IPS-20b (cell line): ENCODE results near the gene TAF13.
"Not testable (repeated sequence)": the region's sequence is repeated elsewhere in the genome, so short reads cannot be mapped to it uniquely, and the experiment has no call there.

Source experiments
- H3K27ac ChIP-seq: one replicate; pipeline ENCODE4 v1.5.1; 2013; ENCODE audit warnings: low read length
- H3K27me3 ChIP-seq: 2 replicates; pipeline ENCODE4 v1.6.1; 2013; ENCODE audit warnings: mild to moderate bottlenecking, low read length, inconsistent platforms; ENCODE audit not compliant: insufficient read depth
- H3K36me3 ChIP-seq: 2 replicates; pipeline ENCODE4 v1.6.1; 2013; ENCODE audit warnings: low read depth, mild to moderate bottlenecking, inconsistent platforms, low read length, moderate library complexity; ENCODE audit not compliant: insufficient read depth
- H3K4me1 ChIP-seq: 2 replicates; pipeline ENCODE4 v1.6.1; 2013; ENCODE audit warnings: mild to moderate bottlenecking, control low read depth, inconsistent platforms, low read length, moderate library complexity; ENCODE audit not compliant: insufficient read depth
- H3K4me3 ChIP-seq: 2 replicates; pipeline ENCODE4 v1.5.1; 2013; ENCODE audit warnings: mild to moderate bottlenecking, low read length, inconsistent platforms
- H3K9ac ChIP-seq: 2 replicates; pipeline ENCODE4 v1.6.1; 2013; ENCODE audit warnings: low read depth, mild to moderate bottlenecking, inconsistent platforms, low read length, moderate library complexity
- H3K9me3 ChIP-seq: 2 replicates; pipeline ENCODE4 v1.6.1; 2013; ENCODE audit warnings: mild to moderate bottlenecking, low read depth, low read length, inconsistent platforms; ENCODE audit not compliant: insufficient read depth

TAF13 gene

GRCh38 chr1:109040989-109041620, 34.7 kb downstream of the TAF13 start:
- H3K9me3 ChIP-seq = no peaks in the 10 kb centered on the region
- H3K4me1 ChIP-seq = 0 out of 2 replicates have a peak, but pooled peaks cover 4% of the 10 kb centered on the region
- H3K4me3 ChIP-seq = peak overlapping the region; percentile 90
- no peaks in the 10 kb centered on the region for H3K36me3 ChIP-seq
- H3K9ac ChIP-seq = peak overlapping the region; percentile 70; the same call in 1 of the 2 replicates
- no peak overlapping the region for H3K27ac ChIP-seq
- H3K27me3 ChIP-seq = no peaks in the 10 kb centered on the region

GRCh38 chr1:109040627-109040988, 35.2 kb downstream of the TAF13 start:
- Histone ChIP-seq H3K9ac (peak overlapping the region; percentile 70; the same call in 1 of the 2 replicates), H3K36me3 (no peaks in the 10 kb centered on the region), H3K27ac (no peak overlapping the region), H3K27me3 (no peaks in the 10 kb centered on the region), H3K9me3 (no peaks in the 10 kb centered on the region), H3K4me3 (peak overlapping the region; percentile 90), H3K4me1 (0 out of 2 replicates have a peak, but pooled peaks cover 4% of the 10 kb centered on the region)

GRCh38 chr1:109034382-109034781, 41.4 kb downstream of the TAF13 start:
- Histone ChIP-seq H3K27ac (no peak overlapping the region), H3K4me1 (no peaks in the 10 kb centered on the region), H3K27me3 (no peaks in the 10 kb centered on the region), H3K36me3 (no peaks in the 10 kb centered on the region), H3K9me3 (no peaks in the 10 kb centered on the region), H3K4me3 (no peak overlapping the region), H3K9ac (no peak overlapping the region)

GRCh38 chr1:109029493-109029892, 46.3 kb downstream of the TAF13 start:
- not testable (repeated sequence) for H3K27me3 ChIP-seq, H3K4me1 ChIP-seq, H3K27ac ChIP-seq, H3K36me3 ChIP-seq, H3K9ac ChIP-seq, H3K9me3 ChIP-seq, H3K4me3 ChIP-seq

- no peaks in the 10 kb centered on the region for H3K36me3 ChIP-seq
- H3K27me3 ChIP-seq = no peaks in the 10 kb centered on the region
- H3K27ac ChIP-seq = no peak overlapping the region
- no peak overlapping the region for H3K4me3 ChIP-seq
- H3K4me1 ChIP-seq = no peaks in the 10 kb centered on the region
- no peaks in the 10 kb centered on the region for H3K9me3 ChIP-seq
- H3K9ac ChIP-seq = no peak overlapping the region
Measured at GRCh38 chr1:109027841-109028240, 48.0 kb downstream of the TAF13 start.

GRCh38 chr1:109025694-109026093, 50.1 kb downstream of the TAF13 start:
- no peaks in the 10 kb centered on the region for H3K36me3 ChIP-seq
- no peaks in the 10 kb centered on the region for H3K27me3 ChIP-seq
- H3K27ac ChIP-seq = no peak overlapping the region
- H3K4me1 ChIP-seq = no peaks in the 10 kb centered on the region
- H3K4me3 ChIP-seq = no peak overlapping the region
- H3K9me3 ChIP-seq = no peaks in the 10 kb centered on the region
- no peak overlapping the region for H3K9ac ChIP-seq

- Histone ChIP-seq H3K4me3 (no peak overlapping the region), H3K27me3 (no peaks in the 10 kb centered on the region), H3K9ac (no peak overlapping the region), H3K9me3 (no peaks in the 10 kb centered on the region), H3K4me1 (no peaks in the 10 kb centered on the region), H3K27ac (no peak overlapping the region), H3K36me3 (no peaks in the 10 kb centered on the region)
Measured at GRCh38 chr1:109024646-109025045, 51.2 kb downstream of the TAF13 start.

- H3K4me3 ChIP-seq = no peak overlapping the region
- no peak overlapping the region for H3K9ac ChIP-seq
- H3K27me3 ChIP-seq = no peaks in the 10 kb centered on the region
- H3K27ac ChIP-seq = no peak overlapping the region
- no peaks in the 10 kb centered on the region for H3K4me1 ChIP-seq
- no peaks in the 10 kb centered on the region for H3K36me3 ChIP-seq
- no peaks in the 10 kb centered on the region for H3K9me3 ChIP-seq
Measured at GRCh38 chr1:109020693-109021257, 55.0 kb downstream of the TAF13 start.

- H3K4me1 ChIP-seq, H3K27ac ChIP-seq, H3K36me3 ChIP-seq, H3K9ac ChIP-seq, H3K9me3 ChIP-seq, H3K4me3 ChIP-seq, H3K27me3 ChIP-seq: not testable (repeated sequence)
Measured at GRCh38 chr1:109017719-109018118, 58.1 kb downstream of the TAF13 start.

GRCh38 chr1:109017134-109017533, 58.7 kb downstream of the TAF13 start:
- Histone ChIP-seq H3K27ac (no peak overlapping the region), H3K4me3 (no peak overlapping the region), H3K9me3 (no peaks in the 10 kb centered on the region), H3K9ac (no peak overlapping the region), H3K36me3 (no peaks in the 10 kb centered on the region), H3K27me3 (no peaks in the 10 kb centered on the region), H3K4me1 (no peaks in the 10 kb centered on the region)
